GM21717 (cell line): Measurements from ENCODE around the gene IQCK.

Source experiments
- ATAC-seq: cut with Tn5 transposase; IDR thresholded peaks from one replicate; pipeline ENCODE4 v1.9.1; 2021; ENCODE audit warnings: mild to moderate bottlenecking, moderate library complexity; ENCODE audit not compliant: unreplicated experiment

The IQCK gene

GRCh38 chr16:19698480-19699465 is 19.3 kb upstream of the IQCK start:
- no peak for ATAC-seq

- ATAC-seq = no peak
Measured at GRCh38 chr16:19699472-19699871, 18.6 kb upstream of the IQCK start.

- no peak for ATAC-seq
Measured at GRCh38 chr16:19700319-19700781, 17.7 kb upstream of the IQCK start.

GRCh38 chr16:19701091-19701490 is 17.0 kb upstream of the IQCK start:
- ATAC-seq = no peak

GRCh38 chr16:19703172-19703889 is 14.7 kb upstream of the IQCK start:
- ATAC-seq = no peak

GRCh38 chr16:19704321-19705145 is 13.5 kb upstream of the IQCK start:
- ATAC-seq = no peak

GRCh38 chr16:19705146-19705501 is 12.9 kb upstream of the IQCK start:
- ATAC-seq = no peak

GRCh38 chr16:19705843-19706242 is 12.2 kb upstream of the IQCK start:
- ATAC-seq = no peak

GRCh38 chr16:19706846-19707245 is 11.2 kb upstream of the IQCK start:
- no peak for ATAC-seq

GRCh38 chr16:19707569-19708295 is 10.3 kb upstream of the IQCK start:
- ATAC-seq = no peak

- no peak for ATAC-seq
Measured at GRCh38 chr16:19708296-19709205, 9.5 kb upstream of the IQCK start.

GRCh38 chr16:19709381-19710136 is 8.5 kb upstream of the IQCK start:
- ATAC-seq = no peak

GRCh38 chr16:19710191-19710908 is 7.7 kb upstream of the IQCK start:
- no peak for ATAC-seq

- ATAC-seq = no peak
Measured at GRCh38 chr16:19710991-19711545, 7.0 kb upstream of the IQCK start.

GRCh38 chr16:19711643-19712042 is 6.4 kb upstream of the IQCK start:
- ATAC-seq = no peak

- no peak for ATAC-seq
Measured at GRCh38 chr16:19712418-19713058, 5.5 kb upstream of the IQCK start.

GRCh38 chr16:19713697-19714096 is 4.4 kb upstream of the IQCK start:
- ATAC-seq = no peak
